Body of pancreas (tissue), 4 donors: ENCODE results near the gene CIPC. TPM values are rescaled to one million over a fixed set of nuclear protein-coding genes. Genes with fewer than 3 reads are reported as not detected.
A peak's percentile ranks its signal among the peaks of the same experiment; 100 is the strongest.

Source experiments
- ATAC-seq: fragments of 150-250 bp; one replicate; pipeline ENCODE4 v1.9.1; 2016
- DNase-seq, 4 donors: peaks; one replicate each; pipeline ENCODE4 v3.0.0-alpha.2; 2019
- H3K27ac ChIP-seq, 4 donors: fragments of 200-600 bp; sonication (generic); 1 replicate in 3 of 4; 2 replicates in 1 of 4; pipeline versions ENCODE4 v1.5.1 to v1.6.1; 2016 to 2019; ENCODE audit warnings: mild to moderate bottlenecking in 1 of 4, mixed read lengths in 1 of 4, moderate library complexity in 1 of 4
- H3K27me3 ChIP-seq, 2 donors: fragments of 200-600 bp; sonication (generic); one replicate each; pipeline ENCODE4 v1.6.0; 2016; ENCODE audit warnings: mild to moderate bottlenecking in 1 of 2
- H3K36me3 ChIP-seq, 2 donors: fragments of 200-600 bp; sonication (generic); replicated peaks in 1 of 2; 2 replicates each; pipeline ENCODE4 v1.5.1; 2016; ENCODE audit warnings: low read depth in 2 of 2; ENCODE audit not compliant: insufficient read depth in 1 of 2
- H3K4me1 ChIP-seq: fragments of 200-600 bp; sonication (generic); one replicate; pipeline ENCODE4 v1.6.0; 2016
- H3K4me3 ChIP-seq, 2 donors: fragments of 200-600 bp; sonication (generic); 1 replicate in 1 of 2; 2 replicates in 1 of 2; pipeline ENCODE4 v1.5.1; 2016 to 2019
- H3K9me3 ChIP-seq, 3 donors: fragments of 200-600 bp; sonication (generic); 1 replicate in 2 of 3; 2 replicates in 1 of 3; pipeline ENCODE4 v1.5.1; 2016
- POLR2A ChIP-seq, 3 donors: fragments of 450-650 bp; IDR thresholded peaks; one replicate each; pipeline ENCODE4 v1.6.1; 2016; ENCODE audit warnings: antibody characterized with exemption in 3 of 3, mild to moderate bottlenecking in 2 of 3
- WGBS, 2 donors: methylation state at CpG; one replicate each; pipeline ENCODE4 v1.1.5; 2017; 5-methylcytosine and 5-hydroxymethylcytosine counted together
- intact Hi-C: fragments of 100-400 bp; cut with DNase I; formaldehyde crosslinking; loops from one replicate; pipeline ENCODE4 v1.15.1; 2023
- total RNA-seq, 2 donors: library from RNA; depleted of rRNA; stranded (reverse); fragments of >200 nt; gene quantifications; one replicate each; pipeline ENCODE4 v1.1.0, GENCODE V29; 2016
- TF ChIP-seq, protein P1 (sequence below), 7 experiments: fragments of 450-650 bp in 4 of 7; fragments of 200-600 bp in 3 of 7; sonication (generic) in 3 of 7; IDR thresholded peaks; one replicate each; pipeline ENCODE4 v1.5.1; 2016 to 2019; ENCODE audit warnings: antibody characterized with exemption in 7 of 7

CIPC gene
- total RNA-seq, 2 donors from 2014 or later = 13.7 to 17.1 TPM

DNA sequence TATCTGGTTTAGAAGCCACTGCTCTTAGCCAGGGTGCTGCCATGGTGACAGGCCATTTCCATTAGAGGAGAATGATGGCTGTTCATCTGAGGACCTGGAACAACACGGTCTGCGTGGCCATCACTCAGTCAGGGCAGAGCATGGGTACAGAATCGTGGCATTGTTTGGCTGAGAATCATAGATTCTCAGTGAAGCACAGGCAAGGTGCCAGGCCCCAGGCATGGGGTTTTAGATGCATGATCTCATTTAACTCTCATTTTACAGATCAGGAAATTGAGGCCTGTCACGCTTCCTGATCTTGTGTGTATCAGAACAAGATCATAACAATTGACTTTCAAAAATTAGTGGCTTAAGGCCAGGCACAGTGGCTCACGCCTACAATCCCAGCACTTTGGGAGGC is 42.8 kb upstream of the CIPC start:
- WGBS, 2 donors = 68 to 69% methylated on average over 3 to 5 of the region's 5 CpGs
- Histone ChIP-seq H3K9me3 (no peaks in the 10 kb centered on the region), H3K4me3 (no peak overlapping the region), H3K27ac (peak overlapping the region in 1 of 4 donors; percentile 3), H3K4me1 (peaks cover 23% of the 10 kb centered on the region), H3K27me3 (no peaks in the 10 kb centered on the region), H3K36me3 (no peaks in the 10 kb centered on the region)
- ATAC-seq (no peak), DNase-seq (no peak)
- intact Hi-C loops = no loop called here
- no peak for TF ChIP-seq POLR2A (IDR thresholded peaks at IDR 0.05)
- TF ChIP-seq, protein P1, sequence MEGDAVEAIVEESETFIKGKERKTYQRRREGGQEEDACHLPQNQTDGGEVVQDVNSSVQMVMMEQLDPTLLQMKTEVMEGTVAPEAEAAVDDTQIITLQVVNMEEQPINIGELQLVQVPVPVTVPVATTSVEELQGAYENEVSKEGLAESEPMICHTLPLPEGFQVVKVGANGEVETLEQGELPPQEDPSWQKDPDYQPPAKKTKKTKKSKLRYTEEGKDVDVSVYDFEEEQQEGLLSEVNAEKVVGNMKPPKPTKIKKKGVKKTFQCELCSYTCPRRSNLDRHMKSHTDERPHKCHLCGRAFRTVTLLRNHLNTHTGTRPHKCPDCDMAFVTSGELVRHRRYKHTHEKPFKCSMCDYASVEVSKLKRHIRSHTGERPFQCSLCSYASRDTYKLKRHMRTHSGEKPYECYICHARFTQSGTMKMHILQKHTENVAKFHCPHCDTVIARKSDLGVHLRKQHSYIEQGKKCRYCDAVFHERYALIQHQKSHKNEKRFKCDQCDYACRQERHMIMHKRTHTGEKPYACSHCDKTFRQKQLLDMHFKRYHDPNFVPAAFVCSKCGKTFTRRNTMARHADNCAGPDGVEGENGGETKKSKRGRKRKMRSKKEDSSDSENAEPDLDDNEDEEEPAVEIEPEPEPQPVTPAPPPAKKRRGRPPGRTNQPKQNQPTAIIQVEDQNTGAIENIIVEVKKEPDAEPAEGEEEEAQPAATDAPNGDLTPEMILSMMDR (IDR thresholded peaks at IDR 0.05) = no peak

DNA sequence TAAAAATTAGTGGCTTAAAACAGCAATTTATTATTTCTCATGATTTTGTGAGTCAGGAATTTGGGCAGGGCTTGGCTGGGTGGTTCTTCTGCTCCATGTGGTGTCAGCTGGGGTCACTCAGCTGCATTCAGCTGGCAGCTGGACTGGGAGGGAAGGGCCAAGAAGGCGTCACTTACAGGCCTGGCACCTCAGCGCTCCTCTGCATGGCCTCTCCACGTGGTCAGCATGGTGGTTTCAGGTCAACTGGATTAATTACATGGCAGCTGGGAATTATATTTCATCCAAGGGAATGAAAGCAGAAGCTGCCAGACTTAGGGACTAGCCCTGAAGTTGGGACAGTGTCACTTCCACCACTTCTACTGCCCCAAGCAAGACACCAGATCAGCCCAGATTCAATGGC is 42.1 kb upstream of the CIPC start:
- H3K4me1 ChIP-seq = peaks cover 21% of the 10 kb centered on the region
- H3K4me3 ChIP-seq = no peak overlapping the region
- WGBS, 2 donors = 90 to 93% methylated on average over 2 to 3 of the region's 3 CpGs
- no peak overlapping the region for H3K27ac ChIP-seq
- ATAC-seq = no peak
- no peaks in the 10 kb centered on the region for H3K9me3 ChIP-seq
- H3K36me3 ChIP-seq = no peaks in the 10 kb centered on the region
- DNase-seq = no peak
- TF ChIP-seq, protein P1 (IDR thresholded peaks at IDR 0.05) = no peak
- no peak for TF ChIP-seq POLR2A (IDR thresholded peaks at IDR 0.05)
- intact Hi-C loops = no loop called here
- no peaks in the 10 kb centered on the region for H3K27me3 ChIP-seq

DNA sequence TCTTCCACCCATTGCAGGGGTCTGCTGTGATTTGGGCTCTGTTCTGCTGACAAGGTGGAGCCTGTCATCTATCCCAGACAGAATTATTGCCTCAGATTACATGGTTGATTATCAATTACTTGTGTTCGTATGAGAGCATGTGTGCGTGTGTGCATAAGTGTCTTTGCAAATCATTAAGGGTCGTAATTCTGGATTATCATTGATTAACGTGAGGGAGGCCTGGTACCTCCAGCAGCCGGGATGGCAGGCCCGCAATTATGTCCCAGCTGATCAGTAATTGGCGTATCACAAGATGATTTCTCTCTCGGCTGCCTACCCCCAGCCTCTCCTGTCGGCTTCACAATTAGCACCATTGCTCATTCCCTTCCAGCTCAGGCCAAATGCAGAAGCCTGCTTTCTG is 39.9 kb upstream of the CIPC start:
- peaks cover 3% of the 10 kb centered on the region for H3K4me1 ChIP-seq
- no peak for TF ChIP-seq POLR2A (IDR thresholded peaks at IDR 0.05)
- TF ChIP-seq, protein P1 (IDR thresholded peaks at IDR 0.05) = no peak
- H3K27ac ChIP-seq = no peak overlapping the region
- H3K9me3 ChIP-seq = no peaks in the 10 kb centered on the region
- intact Hi-C loops = no loop called here
- no peaks in the 10 kb centered on the region for H3K27me3 ChIP-seq
- WGBS, 2 donors = 81 to 84% methylated on average over 9 of the region's 9 CpGs
- no peak for DNase-seq
- H3K36me3 ChIP-seq = no peaks in the 10 kb centered on the region
- no peak for ATAC-seq
- no peak overlapping the region for H3K4me3 ChIP-seq

DNA sequence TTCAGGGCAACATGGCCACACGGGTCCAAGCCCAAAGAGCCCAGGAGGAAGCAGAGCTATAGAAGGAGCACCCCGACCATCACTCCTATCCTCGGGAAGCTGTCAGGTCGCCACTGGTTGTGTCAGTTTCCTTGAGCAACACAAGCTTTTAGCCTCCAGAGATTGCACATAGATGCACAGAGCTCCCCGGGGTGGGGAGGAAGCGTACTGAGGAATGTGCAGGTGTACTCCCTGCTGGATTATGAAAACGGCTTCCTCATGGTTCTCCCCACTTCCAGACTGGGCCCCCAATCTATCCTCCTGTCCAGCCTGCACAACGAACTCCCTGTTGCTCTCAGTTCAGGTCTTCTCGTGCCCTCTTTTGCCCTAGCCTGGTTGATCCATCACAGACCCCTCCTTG is 39.3 kb upstream of the CIPC start:
- Histone ChIP-seq H3K4me3 (no peak overlapping the region), H3K36me3 (no peaks in the 10 kb centered on the region), H3K27ac (peak overlapping the region in 1 of 4 donors; percentile 31), H3K9me3 (no peaks in the 10 kb centered on the region), H3K4me1 (no peaks in the 10 kb centered on the region), H3K27me3 (no peaks in the 10 kb centered on the region)
- ATAC-seq (no peak), DNase-seq (no peak)
- TF ChIP-seq, protein P1 (IDR thresholded peaks at IDR 0.05) = no peak
- TF ChIP-seq POLR2A (IDR thresholded peaks at IDR 0.05) = no peak
- 81 to 84% methylated on average over 9 of the region's 9 CpGs for WGBS, 2 donors
- intact Hi-C loops = no loop called here

DNA sequence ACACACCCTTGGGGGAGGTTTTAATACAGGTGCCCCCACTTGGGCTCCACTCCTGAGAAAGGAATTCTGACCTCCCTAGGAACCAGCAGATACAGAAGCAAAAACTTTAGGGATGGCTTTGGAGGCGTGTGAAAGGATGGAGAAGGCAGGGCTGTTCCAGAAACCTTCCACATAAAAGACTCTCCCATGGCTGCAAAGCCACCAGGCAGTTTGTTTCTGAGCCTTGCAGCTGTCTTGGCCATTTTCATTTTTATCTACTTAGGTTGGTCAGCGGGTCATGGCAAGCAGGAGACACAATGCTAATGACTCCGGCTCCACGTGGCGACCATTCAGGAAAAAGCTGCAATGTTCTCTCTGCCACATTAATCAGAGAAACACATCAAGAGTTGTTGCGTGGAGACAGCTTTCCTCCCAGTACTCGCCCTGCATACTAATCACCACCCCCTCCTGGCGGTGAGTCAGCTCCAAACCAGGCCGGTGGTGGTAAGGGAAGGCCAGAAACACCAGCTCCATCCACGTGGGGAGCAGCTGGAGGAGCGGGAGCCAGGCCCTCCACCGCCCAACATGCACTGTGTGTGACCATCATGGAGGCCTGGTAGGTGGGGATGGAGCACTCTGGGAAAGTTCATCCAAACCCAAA is 38.7 kb upstream of the CIPC start:
- no peak overlapping the region for H3K4me3 ChIP-seq
- intact Hi-C loops = no loop called here
- H3K27ac ChIP-seq = peak overlapping the region in 1 of 4 donors; percentile 31
- peak in 3 of 4 donors; percentile 45 to 63 (median 61) for DNase-seq
- H3K9me3 ChIP-seq = no peaks in the 10 kb centered on the region
- no peaks in the 10 kb centered on the region for H3K27me3 ChIP-seq
- ATAC-seq = peak; percentile 77
- H3K4me1 ChIP-seq = no peaks in the 10 kb centered on the region
- TF ChIP-seq POLR2A (IDR thresholded peaks at IDR 0.05) = no peak
- TF ChIP-seq, protein P1 (IDR thresholded peaks at IDR 0.05) = peak in 2 of 7 experiments; percentile 15 to 22
- H3K36me3 ChIP-seq = no peaks in the 10 kb centered on the region
- whole genome bisulfite sequencing, 2 donors = 68 to 72% methylated on average over 10 to 12 of the region's 12 CpGs
